HTR-8/SVneo (cell line): ENCODE results near the gene RHBDL1.
A peak's percentile ranks its signal among the peaks of the same experiment; 100 is the strongest.
"Not testable (repeated sequence)": the region's sequence is repeated elsewhere in the genome, so short reads cannot be mapped to it uniquely, and the experiment has no call there.

Source experiments
- DNase-seq: peaks from one replicate; pipeline ENCODE4 v3.0.0; 2011; ENCODE audit warnings: low spot score, mixed read lengths; ENCODE audit not compliant: insufficient read length
- FAIRE-seq: peaks from 2 replicates; lab custom pipeline; 2011; peaks lifted over from hg19 to GRCh38; lab: Jason Lieb, UNC

RHBDL1 gene

DNA sequence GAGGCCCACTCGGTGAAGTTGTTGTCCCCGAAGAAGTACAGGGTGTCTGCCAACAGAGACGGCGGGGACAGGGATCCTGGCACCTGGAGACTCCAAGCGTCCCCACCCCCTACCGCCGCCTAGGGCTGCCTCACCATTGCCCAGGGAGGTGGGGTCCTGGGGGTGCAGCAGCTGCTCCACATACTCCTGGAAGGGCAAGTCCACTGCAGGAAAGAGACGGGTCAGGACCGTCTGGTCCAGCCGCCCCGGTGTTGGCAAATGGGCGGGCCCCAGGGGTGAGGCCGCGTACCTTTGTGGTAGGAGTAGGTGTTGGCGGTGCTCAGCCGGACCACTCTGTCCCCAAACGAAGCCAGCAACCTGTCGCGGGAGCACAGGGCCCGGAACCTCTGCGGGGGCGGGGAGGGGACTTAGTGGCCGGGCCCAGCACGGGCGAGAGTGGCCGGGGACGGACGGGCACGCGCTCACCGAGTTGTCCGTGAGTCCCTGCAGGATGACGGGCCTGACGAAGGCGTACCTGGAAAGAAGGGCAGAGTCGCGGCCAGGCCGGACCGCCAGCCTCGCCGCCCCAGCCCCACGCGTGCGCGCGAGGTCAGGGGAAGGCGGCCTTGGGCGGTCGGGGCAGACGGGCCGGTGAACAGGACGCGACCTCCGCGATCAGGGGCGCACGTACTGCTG, 8.1 kb downstream of the RHBDL1 start:
- FAIRE-seq = peak; percentile 44

DNA sequence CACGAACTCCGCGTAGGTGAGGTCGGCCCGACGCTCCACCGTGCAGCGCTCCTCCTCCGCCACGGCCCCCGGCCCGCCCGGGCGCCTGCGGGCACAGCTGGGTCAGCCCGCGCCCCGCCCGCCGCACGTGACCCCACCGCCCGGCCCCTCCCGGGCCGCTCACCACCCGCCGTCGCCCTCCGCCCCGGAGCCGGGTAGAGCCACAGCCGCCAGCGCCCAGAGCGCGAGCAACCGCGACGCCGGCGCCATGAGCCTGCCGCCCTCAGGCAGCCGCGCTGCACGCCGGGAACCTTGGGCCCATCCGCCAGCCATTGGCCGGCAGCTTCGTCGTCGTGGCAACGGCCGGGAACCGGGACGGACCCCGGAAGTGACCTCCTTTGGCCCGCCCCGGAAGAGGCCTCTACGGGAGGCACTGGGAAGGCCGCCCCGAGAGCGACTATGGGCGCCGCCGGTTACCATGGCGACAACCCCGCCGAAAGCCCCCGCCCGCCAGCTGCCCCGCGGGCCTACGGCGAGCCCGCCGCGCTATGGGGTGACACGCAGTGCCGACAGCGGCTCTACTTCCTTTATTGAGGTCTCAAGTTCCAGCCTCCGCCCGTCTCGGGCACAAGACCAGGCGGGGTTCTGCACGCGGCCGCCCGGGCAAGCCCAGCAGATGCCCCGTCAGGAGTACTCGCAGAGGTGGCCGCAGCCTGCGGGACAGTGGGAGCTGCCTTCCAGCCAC, 8.8 kb downstream of the RHBDL1 start, which contains the start of gene JMJD8:
JMJD8 (minus strand) TSS at position 264 of the 724 bp plus-strand sequence; CDS start at position 249, 15 bp downstream.
- FAIRE-seq (peak; percentile 85), DNase-seq (peak; percentile 90)

More for the DNA sequence above, 8.1 kb downstream of the RHBDL1 start:
- no peak for DNase-seq

- no peak for FAIRE-seq
- DNase-seq = no peak
Measured at GRCh38 chr16:684961-685696, 9.7 kb downstream of the RHBDL1 start.

- DNase-seq (no peak), FAIRE-seq (no peak)
Measured at GRCh38 chr16:685967-686366, 10.5 kb downstream of the RHBDL1 start.

GRCh38 chr16:686459-687260, 11.2 kb downstream of the RHBDL1 start:
- no peak for FAIRE-seq
- DNase-seq = no peak

DNA sequence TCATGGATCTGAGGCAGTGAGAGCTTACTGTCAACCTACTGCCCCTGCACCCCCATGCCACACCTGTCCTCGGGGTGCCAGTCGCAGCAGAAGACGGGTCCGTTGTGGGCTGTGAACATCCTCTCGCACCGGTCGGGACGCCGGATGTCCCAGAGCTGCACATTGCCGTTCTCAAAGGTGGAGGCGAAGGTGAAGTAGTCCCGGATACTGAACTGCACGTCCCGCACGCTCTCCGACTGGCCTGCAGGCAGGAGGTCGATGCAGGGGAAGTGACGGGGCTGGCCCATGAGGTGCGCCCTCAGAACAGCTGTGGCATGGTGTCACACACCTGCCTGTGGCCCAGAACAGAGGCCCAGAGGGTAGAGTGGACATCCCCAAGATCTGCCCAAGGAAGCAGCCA, 12.0 kb downstream of the RHBDL1 start:
- DNase-seq (no peak), FAIRE-seq (no peak)

GRCh38 chr16:689175-689897, 13.9 kb downstream of the RHBDL1 start:
- DNase-seq = no peak
- no peak for FAIRE-seq

GRCh38 chr16:691242-691641, 15.8 kb downstream of the RHBDL1 start:
- not testable (repeated sequence) for FAIRE-seq, DNase-seq

DNA sequence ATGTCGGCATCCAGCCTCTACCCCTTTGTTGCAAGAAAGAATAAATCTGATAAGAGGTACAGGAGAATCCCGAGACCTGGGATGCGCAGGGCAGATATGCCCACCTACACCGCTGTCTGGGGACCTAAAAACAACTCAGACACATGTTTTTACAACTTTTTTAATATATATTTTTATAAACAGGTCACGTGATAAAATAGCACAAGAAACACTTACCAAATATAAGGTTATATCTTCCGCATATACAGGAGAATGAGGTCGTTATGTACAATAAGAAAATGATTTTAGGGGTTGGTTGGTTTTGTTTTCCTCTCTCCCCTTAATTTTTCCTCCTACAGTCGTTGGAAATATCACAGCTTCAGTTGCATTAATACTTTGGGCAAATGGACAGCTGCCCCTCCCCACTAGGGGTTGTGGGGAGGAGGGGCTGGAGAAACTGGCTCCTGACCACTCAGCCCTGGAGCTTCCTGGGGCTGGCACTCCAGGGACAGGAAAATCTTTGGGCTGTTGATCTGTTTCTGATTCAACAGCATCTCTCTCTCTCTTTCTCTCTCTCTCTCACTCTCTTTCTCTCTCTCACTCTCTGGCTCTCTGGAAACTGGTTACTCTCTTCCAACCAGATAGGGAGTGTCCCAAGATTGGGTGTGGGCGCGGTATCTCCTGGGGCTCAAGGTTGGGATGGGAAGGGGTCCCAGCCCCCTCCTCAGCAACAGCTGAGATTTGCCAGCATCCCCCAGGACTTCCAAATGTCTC, 17.1 kb downstream of the RHBDL1 start:
- FAIRE-seq (no peak), DNase-seq (no peak)

- no peak for FAIRE-seq
- DNase-seq = no peak
Measured at GRCh38 chr16:693364-693763, 17.9 kb downstream of the RHBDL1 start.

GRCh38 chr16:693766-694165, 18.3 kb downstream of the RHBDL1 start:
- DNase-seq = no peak

DNA sequence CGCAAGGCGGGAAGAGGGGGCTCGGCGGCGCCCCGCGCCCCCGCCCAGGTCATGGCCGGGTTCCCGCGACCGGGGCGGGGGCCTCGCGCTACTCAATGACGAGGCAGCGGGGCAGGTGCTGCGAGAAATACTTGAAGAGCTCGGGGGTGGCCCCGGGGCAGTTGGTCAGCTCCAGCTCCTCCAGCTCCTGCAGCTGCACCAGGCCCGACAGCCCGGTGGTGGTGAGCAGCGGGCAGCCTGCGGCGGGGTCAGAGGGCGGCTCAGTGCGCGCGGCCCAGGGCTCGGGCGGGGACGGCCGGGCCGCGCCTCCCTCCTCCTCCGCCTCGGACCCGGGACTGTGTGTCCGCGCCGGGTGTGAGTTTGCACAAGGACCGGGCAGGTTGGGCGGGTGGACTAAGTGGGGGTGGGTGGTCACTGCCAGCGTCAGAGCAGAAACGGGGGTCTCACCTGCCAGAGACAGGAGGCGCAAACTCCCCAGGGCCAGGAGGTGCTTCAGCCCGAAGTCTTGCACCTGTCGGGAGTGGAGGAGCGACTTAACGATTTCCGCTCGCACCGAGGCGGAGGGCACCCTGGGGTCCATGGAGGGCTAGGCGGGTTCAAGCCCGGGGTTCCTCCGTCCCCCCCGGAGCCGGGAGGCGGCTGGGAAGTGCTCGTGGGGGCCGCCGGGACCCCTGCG, 18.9 kb downstream of the RHBDL1 start:
- FAIRE-seq = no peak
- no peak for DNase-seq

More at GRCh38 chr16:693766-694165, 18.3 kb downstream of the RHBDL1 start:
- no peak for FAIRE-seq

GRCh38 chr16:694863-695354, 19.4 kb downstream of the RHBDL1 start:
- DNase-seq = no peak
- FAIRE-seq = no peak

- DNase-seq = no peak
Measured at GRCh38 chr16:695355-696089, 20.1 kb downstream of the RHBDL1 start.

GRCh38 chr16:698911-699671, 23.6 kb downstream of the RHBDL1 start:
- FAIRE-seq (no peak), DNase-seq (no peak)

More at GRCh38 chr16:695355-696089, 20.1 kb downstream of the RHBDL1 start:
- FAIRE-seq = peak; percentile 13

DNA sequence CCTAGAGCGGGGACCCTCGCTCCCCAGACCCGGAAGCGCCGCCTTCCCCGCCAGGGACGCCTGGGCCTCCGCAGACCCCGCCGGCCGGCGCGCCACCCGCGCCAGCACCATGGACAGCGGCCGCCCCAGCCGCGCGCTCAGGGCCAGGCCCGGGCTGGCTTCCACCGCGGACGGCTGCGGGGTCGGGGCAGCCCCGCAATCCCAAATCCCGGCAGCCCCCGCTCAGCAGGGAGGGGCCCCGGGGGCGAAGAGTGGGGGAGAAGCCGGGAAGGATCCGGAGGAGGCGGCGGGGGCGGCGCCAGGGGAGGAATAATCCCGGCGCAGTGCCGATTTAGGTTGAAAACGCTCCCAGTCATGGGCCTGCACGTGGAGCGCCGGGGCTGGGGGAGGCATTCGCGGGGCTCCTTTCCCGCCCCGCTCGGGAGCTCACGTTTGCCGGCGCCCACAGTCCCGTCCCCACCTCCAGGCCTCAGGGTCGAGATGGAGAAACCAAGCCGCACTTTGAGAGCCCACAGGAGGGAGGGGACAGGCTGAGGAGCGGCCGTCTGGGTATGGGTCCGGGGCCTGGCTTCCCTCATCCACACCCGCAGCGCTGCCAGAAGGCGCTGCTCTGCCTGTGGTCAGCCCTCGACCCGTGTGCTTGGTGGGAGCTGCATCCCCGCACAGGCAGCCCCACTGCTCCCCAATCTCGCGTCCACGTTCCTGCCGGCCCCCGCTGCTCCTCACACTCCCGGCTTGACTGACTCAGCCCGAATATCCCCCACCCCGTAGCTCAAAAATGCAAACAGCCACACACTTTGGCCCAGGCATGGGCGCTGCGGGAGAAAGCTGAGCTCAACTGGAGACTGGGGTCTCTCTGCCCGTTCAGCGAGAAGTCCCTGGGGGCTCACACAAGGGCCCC, 25.5 kb downstream of the RHBDL1 start:
- DNase-seq (no peak), FAIRE-seq (no peak)
